GM19240 (cell line): ENCODE measurements around the gene FIG4.
"Not testable (repeated sequence)": the region's sequence is repeated elsewhere in the genome, so short reads cannot be mapped to it uniquely, and the experiment has no call there.

Experiments
- DNase-seq: peaks from one replicate; pipeline ENCODE4 v3.0.0; 2011; ENCODE audit warnings: low spot score; ENCODE audit not compliant: insufficient read length

The FIG4 gene

GRCh38 chr6:109690737-109691621, at the start of gene FIG4, which contains the start of gene AK9:
TSS of gene FIG4 (plus strand) at chr6:109691296. CDS start at chr6:109691436, 140 bp downstream.
TSS of gene AK9 (minus strand) at chr6:109691202. CDS start at chr6:109675745, 15,457 bp downstream.
- DNase-seq = peak; percentile 42

DNA sequence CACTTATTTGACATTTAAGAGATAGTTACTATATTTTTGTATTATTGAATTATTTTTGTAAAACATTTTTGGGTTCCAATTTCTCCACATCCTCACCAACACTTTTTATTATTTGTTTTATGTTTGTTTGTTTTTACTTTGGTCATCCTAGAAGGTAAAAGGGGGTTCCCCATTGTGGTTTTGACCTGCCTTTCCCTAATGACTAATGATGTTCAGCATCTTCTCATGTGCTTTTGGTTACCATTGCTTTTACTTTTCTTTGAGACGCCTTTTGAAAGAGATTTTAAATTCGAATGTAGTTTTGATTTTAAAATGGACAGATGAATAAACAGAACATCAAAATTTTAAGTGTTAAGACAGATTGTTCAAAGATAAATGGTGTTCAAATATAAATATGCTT, 47.0 kb upstream of the FIG4 start:
- DNase-seq = no peak

DNA sequence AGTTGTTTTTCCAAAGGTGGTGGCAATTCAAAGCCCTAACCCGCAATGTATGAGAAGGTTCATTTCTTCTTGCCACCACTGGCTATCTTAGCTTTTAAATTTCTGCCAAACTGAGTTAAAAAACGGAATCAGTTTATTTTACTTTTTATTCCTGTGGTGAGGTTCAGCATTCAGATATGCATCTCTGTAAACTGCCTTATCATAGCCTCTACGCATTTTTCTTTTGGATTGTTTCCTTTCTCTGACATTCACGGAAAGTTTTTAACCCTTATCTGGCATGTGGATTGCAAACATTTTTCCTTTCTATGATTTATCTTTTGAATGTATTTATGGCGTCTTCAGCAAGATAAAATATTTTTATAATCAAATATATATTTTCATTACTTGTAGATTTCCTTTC, 37.8 kb upstream of the FIG4 start:
- DNase-seq = no peak

GRCh38 chr6:109655761-109656262, 35.3 kb upstream of the FIG4 start:
- no peak for DNase-seq

DNA sequence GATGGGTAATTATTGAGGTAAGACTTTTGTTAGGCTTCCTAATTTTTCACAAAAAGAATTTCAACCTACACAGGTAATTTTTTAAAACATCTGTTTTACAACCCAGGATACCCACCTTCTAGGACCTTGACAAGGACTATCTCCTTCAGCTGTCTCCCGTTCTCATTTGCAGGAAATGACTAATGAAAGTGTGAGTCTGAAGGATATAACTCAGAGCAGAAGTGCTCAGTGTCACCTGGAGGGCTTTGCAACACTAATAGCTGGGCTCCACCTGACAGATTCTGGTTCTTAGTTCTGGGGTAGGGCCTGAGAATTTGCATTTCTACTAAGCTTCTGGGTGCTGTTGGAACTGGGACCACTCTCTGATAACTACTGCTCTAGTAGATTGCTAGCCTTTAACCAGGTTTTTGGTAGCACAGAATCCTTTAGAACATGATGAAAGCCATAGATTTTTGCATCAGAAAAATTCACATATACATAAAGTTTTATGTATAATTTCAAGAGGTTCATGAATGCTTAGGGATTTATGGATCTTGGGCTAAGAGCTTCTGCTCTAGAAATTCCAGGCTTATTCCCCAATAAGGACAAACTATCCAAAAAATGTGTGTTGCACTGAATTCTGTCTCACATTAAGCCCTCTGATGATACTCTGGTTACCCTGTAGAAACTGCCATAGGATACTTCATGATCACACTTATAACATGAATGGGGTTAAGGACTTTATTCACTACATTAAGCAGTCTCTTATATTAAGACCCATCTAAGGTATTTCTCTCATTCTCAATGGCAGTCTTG, 30.4 kb upstream of the FIG4 start:
- no peak for DNase-seq

- no peak for DNase-seq
Observed at GRCh38 chr6:109662192-109662591, 28.9 kb upstream of the FIG4 start.

- no peak for DNase-seq
Observed at GRCh38 chr6:109669811-109670210, 21.3 kb upstream of the FIG4 start.

DNA sequence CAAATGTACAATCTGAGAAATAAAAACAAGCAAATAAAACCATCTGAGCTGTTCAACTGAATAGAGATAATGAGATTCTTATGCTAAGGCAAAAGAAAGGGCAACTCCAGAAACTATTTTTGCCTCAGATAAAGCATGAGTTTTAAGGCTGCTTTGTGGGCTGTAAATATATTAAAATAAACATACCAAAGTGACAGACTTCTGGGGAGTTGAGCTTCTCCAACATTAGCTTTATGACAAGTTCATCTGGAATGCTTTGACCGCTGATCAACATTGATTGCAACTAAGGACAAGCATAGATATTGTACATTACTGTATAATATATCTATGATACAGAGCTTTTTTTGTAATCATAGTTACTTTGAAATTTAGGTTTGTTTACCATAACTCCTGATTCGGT, 19.4 kb upstream of the FIG4 start:
- DNase-seq = no peak

DNA sequence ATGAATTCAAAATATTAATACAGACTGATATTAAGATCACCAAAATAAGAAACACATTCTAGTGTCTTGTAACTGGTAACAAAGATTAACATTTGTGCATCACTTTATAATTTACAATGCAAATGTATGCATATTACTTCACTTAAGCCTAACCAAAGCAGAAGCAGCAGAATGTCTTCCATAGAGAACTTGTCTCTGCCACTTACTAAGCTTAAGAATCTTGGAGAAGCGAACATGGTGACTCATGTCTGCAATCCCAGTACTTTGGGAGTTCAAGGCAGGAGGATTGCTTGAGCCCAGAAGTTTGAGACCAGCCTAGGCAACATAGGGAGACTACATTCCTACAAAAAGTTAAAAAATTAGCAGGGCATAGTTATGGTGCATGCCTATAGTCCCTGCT, 18.9 kb upstream of the FIG4 start:
- no peak for DNase-seq

DNA sequence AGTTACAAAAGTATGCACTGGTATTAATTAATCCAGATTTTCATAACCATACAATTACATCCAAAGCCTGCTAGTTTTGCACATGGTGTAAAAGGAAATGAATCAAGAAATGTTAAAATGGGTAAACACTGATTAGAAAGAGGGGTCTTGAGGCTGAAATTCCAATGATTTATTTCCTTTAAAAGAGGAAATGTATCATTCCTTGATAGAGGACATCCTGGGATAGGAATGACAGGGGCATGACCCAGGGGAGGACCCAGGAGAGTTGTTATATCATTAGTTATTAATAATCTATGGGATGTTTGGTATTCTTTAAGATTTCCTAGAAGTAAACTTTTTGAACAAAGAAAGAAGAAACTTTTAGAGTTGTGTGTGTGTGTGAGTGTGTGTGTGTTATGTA, 18.3 kb upstream of the FIG4 start:
- DNase-seq = no peak

- no peak for DNase-seq
Observed at GRCh38 chr6:109676724-109677123, 14.4 kb upstream of the FIG4 start.

DNA sequence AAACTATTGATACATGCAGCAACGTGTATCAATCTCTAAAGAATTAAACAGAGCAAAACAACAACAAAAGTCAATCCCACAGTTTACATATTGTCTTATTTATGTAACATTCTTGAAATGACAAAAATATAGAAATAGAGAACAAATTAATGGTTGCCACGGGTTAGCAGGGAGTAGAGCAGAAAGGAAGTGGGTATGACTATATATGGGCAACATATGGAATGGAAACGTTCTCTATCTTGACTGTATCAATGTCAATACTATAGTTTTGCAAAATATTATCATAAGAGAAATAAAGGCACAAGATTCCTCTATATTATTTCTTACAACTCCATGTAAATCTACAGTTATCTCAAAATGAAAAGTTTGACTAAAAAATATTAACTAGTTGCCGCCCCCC, 12.9 kb upstream of the FIG4 start:
- DNase-seq = no peak

DNA sequence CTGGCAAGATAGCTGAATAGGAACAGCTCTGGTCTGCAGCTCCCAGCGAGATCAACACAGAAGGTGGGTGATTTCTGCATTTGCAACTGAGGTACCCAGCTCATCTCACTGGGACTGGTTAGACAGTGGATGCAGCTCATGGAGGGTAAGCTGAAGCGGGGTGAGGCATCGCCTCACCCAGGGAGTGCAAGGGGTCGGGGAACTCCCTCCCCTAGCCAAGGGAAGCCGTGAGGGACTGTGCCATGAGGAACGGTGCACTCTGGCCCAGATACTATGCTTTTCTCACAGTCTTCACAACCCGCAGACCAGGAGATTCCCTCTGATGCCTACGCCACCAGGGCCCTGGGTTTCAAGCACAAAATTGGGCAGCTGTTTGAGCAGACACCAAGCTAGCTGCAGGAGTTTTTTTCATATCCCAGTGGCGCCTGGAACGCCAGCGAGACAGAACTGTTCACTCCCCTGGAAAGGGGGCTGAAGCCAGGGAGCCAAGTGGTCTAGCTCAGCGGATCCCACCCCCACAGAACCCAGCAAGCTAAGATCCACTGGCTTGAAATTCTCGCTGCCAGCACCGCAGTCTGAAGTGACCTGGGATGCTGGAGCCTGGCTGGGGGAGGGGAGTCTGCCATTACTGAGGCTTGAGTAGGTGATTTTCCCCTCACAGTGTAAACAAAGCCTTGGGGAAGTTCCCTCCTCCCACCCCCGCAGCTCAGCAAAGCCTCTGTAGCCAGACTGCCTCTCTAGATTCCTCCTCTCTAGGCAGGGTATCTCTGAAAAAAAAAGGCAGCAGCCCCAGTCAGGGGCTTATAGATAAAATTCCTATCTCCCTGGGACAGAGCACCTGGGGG, 12.2 kb upstream of the FIG4 start:
- not testable (repeated sequence) for DNase-seq

DNA sequence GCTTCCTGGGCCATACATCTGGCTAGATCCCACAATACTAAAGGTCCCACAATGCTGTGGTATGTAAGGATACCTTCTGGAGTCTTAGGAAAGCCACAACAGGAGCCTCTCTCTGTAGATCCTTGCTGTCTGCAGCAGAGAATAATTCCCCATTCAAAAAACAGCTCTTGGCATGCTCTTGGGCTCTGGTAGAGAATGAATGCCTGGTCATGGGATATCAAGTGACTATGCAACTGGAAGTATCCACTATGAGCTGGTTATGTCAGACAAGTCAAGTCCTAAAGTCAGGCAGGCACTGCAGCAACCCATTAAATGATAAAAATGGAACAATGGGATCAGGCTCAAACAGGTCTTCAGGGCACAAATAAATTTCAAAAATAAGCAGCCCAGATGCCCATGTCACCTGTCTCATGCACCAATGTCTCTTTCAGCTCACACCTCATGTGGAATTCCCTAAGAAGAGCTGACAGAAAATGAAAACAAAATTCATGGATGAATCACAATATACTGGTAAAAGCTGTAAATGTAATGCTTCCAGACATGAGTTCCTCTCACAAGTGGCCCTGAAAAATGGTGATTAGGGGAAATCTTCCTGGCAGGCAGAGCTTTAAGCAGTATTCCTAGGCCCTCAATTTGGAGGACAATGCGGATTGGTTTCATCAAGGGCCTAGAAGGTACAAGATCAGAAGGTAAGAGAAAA, 4.4 kb upstream of the FIG4 start:
- no peak for DNase-seq

- DNase-seq = no peak
Observed at GRCh38 chr6:109687271-109687761, 3.8 kb upstream of the FIG4 start.

DNA sequence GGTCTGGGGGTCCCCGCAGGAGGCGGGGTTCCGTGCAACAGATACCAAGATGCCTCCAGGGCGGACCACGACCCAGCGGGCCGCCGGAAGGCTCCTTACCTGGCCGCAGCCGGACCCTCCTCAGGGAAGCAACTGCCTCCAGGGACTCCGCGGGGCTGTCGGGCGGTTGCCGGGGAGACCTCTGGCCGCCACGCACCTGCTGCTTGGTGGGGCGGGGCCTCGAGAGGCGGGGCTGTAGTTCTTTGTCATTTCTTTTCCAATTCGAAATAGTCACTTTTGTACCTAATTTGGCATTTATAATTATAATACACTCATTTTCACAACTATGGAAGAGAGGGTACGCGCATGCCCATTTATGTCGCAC, 741 bp upstream of the FIG4 start:
- DNase-seq = no peak

- DNase-seq = no peak
Observed at GRCh38 chr6:109693111-109693510, 2.0 kb downstream of the FIG4 start.

DNA sequence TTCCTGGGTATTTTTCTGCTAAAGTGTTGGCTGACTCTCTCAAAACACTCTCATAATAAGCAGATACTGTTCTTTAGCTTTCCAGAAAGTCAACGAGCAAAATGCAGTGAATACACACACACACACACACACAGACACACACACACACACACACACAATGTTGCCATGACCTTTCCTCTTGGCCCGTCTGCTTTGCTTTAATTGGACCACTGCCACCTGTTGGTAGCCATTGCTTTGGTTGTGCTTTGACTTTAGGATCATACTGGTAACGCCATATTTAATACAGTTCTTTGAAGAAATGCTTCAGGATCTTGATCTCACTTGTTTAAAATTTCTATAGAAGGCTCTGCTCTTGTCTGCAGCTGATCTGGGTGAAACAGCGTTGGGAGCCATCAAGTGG, 4.4 kb downstream of the FIG4 start:
- DNase-seq = no peak

- DNase-seq = no peak
Observed at GRCh38 chr6:109696355-109696754, 5.3 kb downstream of the FIG4 start.

DNA sequence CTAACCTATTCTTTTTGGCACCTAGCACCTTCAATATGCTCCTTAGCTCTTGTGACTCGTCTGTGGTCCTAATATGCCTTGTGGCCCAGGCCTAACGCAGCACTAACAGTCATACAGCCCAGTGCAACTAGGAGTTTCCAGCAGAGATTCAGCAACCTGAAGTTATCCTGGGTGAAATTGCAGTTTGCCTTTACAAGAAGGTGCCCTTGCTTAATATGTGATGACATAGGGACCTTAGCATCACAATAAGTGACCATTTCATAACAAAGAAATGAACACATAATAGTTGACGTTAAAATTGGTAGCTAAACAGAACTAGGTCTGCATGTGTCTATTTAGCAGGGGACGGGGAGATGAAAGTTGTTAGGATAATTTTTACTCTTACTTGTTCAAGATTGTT, 10.1 kb downstream of the FIG4 start:
- DNase-seq = no peak

DNA sequence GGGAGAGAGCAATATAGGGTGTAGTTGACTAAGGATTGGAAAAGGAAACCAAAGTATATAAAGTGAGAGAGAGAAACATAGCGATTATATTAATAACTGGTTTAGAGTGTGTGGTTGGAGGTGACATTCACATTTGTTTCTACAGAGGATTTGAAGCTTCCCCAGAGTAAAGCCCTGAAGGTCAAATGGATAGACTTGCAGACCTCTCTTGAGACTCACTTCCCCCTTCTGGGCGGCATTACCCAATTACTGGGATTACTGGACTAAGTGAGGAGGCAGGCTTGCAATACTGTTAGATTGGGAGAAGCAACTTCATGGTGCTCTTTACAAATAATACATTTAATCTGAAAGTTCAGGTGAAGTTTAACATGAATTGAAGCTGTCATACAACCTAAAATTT, 10.7 kb downstream of the FIG4 start:
- DNase-seq = no peak
